Panc1 (cell line): ENCODE measurements around the gene IFI44L.

ENCODE experiments used
- POLR2AphosphoS5 ChIP-seq: IDR thresholded peaks from 2 replicates; pipeline ENCODE4 v1.6.1; 2012; ENCODE audit warnings: mild to moderate bottlenecking, low read depth, low read length, moderate library complexity
- REST ChIP-seq, 2 experiments: IDR thresholded peaks; 2 replicates each; pipeline ENCODE4 v1.6.1; 2011 to 2012; ENCODE audit warnings: low read depth in 2 of 2, control low read depth in 1 of 2, low read length in 1 of 2, mild to moderate bottlenecking in 1 of 2, moderate library complexity in 1 of 2; ENCODE audit not compliant: insufficient read depth in 1 of 2
- TCF7L2 ChIP-seq: IDR thresholded peaks from 2 replicates; pipeline ENCODE4 v1.6.1; 2011; ENCODE audit warnings: mild to moderate bottlenecking, low read depth, low read length, inconsistent platforms
- TF ChIP-seq, protein P1 (sequence below): fragments of 450-650 bp; IDR thresholded peaks from 2 replicates; pipeline ENCODE4 v1.5.1; 2017; ENCODE audit warnings: mild to moderate bottlenecking

- TF ChIP-seq, protein P1, sequence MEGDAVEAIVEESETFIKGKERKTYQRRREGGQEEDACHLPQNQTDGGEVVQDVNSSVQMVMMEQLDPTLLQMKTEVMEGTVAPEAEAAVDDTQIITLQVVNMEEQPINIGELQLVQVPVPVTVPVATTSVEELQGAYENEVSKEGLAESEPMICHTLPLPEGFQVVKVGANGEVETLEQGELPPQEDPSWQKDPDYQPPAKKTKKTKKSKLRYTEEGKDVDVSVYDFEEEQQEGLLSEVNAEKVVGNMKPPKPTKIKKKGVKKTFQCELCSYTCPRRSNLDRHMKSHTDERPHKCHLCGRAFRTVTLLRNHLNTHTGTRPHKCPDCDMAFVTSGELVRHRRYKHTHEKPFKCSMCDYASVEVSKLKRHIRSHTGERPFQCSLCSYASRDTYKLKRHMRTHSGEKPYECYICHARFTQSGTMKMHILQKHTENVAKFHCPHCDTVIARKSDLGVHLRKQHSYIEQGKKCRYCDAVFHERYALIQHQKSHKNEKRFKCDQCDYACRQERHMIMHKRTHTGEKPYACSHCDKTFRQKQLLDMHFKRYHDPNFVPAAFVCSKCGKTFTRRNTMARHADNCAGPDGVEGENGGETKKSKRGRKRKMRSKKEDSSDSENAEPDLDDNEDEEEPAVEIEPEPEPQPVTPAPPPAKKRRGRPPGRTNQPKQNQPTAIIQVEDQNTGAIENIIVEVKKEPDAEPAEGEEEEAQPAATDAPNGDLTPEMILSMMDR = no peak
- TF ChIP-seq TCF7L2 (no peak), POLR2AphosphoS5 (no peak), REST (IDR thresholded peaks at IDR 0.05; ENCODE audit: insufficient read depth in 1 of 2, low read depth in 2 of 2, low read length in 1 of 2) (no peak)
These were observed 47.7 kb downstream of the IFI44L start for GRCh38 chr1:78667939-78668338.
